GM18526 (cell line): ENCODE measurements around the gene ZEB2.

Experiments used
- POLR2A ChIP-seq: IDR thresholded peaks from 3 replicates; pipeline ENCODE4 v1.6.1; 2011; ENCODE audit not compliant: insufficient read length; ENCODE audit errors: extremely low read depth

ZEB2 gene

DNA sequence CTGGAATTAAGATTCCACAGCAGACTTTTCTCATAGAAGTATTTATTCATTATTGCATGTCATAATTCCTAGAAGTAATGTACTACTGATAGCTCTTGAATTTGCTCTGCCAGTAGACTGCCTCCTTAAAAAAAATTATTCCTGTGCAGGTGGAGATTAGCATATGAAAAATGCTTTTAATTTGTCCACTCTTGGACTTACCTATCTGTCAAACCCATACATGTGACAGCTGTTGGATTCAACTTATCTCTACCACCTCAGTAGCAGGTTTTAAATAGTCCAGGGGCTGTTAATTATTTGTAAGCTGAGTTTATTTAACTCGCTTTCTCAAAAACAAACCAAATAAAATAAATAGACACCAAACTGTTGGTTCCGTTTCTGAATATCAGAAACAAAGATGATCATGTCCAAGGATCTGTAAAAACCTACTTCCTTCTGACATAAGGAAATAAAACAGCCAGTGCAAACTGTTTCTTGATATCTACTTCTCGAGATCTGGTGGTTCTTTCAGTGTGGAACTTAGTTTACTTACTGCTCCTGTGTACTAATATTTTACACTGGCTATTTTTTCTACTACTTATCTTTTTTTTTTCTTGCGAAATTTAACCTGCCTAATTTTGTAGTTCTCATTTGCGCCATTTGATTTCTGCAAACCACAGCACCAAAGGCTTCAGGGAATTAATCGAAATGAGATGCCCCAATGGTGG is 44.2 kb downstream of the ZEB2 start:
- no peak for TF ChIP-seq POLR2A

DNA sequence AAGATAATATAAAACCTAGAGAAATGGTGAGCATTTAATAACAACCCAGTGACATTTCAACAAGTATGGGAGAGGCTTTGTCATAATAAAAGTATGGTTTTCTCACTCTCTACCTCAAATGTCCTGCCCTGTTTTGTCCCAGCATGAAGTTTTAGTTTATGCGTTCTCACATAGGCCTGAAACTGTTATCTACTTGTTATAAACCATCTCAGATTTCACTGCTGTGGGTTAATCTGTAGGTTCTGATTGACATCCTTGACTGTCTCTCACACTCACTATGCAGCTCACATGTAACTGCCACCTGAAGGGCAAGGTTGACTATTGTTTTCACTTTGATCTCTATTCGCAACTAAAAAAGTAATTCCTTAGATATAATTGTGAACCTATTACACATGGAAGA is 44.9 kb downstream of the ZEB2 start:
- TF ChIP-seq POLR2A: no peak

DNA sequence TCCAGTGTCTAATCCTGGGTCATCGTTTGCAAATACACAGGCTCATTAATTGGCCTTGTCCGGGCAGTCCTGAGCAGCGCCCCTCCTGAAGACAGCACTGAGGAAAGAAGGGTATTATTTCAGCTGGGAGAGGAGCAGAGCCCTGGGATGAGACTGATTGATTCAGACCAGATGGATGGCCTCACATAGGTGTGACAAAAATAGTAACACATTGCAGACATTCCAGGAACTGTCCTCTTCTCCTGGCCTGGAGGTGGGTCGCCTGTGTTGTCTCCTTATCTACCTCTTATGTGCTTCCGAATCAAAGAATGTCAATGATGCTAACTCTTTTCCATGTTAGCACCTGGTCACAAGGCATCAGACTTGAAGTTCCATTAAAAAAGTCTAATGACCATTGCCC is 45.9 kb downstream of the ZEB2 start:
- no peak for TF ChIP-seq POLR2A

DNA sequence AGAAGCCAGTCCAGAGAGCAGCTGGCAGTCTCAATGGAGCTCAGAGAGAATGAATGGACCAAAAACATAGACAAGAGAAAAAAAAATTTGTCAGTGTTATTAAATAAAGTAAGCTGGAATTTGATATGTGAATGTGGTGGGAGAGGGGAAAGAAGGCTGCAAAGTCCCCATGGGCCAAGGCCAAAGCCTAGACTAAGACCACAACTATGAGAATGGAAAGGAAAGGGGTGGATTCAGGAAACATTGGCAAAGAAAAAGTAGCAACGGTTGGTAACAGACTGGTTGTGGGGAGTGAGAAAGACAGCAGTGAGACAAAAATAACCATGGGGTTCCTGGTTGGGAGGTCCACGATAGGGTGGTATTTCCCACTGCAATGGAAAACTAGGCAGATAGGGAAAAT is 47.0 kb downstream of the ZEB2 start:
- TF ChIP-seq POLR2A: no peak

DNA sequence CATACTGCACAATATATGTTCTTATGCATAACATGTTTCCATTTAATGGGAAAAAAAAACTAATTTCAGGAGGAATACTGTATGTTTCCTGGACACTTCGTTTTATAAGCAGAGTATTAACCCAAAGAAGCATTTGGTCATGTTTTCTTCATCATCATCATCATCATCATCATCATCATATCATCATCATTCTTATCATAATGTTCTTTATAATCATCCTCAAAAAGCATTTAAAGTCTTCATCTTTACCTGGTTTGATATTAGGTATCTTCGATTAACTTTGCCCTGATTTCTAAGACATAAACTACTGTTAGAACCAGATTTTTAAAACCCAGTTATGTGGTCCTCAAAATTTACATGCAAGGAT is 47.9 kb downstream of the ZEB2 start:
- no peak for TF ChIP-seq POLR2A

DNA sequence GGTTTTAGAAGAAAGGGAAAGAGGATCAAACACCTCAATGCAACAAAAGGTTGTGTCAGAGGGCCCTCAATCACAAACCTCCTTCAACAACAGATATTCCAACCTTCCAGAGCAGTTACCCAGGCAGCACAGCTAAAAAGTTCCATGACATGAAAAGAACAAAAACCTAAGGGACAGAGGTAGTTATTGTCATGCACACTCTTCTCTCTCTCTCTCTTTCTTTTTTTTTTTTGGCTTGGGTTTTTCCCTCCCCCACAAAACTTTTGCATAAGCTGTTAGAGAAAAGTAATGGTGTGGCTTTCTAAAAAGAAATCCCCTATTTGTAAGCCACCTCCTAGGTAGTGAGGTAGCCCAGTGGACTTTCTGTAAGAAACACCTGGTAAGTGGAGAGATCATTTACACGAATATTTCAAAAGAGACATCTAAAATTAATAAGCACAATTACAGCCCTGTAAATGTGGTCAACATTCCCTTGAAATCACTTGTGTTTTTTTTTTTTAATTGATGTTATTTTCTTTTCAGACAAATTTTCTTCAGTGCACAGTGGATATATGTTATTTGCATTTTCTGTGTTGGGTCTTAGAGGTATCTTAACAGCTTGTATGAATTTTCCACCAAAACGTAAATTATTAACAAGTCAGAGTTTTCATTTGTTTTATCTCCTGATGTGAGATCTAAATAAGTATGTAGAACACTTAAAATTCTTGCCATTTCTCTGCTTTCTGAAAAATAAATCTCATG is 48.4 kb downstream of the ZEB2 start:
- no peak for TF ChIP-seq POLR2A

DNA sequence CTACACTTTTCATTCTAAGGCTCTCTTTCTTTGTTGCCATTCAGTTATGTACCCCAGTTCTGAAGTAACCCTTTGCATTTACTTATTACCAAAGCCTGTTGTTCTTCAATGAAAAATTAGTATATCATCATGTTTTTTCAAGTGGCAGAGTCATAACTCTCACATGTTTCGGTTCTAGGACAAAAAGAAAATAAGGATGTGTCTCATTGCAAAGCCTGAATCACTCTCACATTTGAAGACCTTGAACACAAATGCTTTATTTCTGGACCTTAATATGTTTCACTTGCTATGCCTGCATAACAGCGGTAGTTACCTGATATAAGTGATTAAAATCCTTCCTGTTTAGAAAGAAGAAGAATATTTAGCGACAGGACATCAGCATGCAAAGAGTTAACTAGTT is 49.1 kb downstream of the ZEB2 start:
- no peak for TF ChIP-seq POLR2A

DNA sequence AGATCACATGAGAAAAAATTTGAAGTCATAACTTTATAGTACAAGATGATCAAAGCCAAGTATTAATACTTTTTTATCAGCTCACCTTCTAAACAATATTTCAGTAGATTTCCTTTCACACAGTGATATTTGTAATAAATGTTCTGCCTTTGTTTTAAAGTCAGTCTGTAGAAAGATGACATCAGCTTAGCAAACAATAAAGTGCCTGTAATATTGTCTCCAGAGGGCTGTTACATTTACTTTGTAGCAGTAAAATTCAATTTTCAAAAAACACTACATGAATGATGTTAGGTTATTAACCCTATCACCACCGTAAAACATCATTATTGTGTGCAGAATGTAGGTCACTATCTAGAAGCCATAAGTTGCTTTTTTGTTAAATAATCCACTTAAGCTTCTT is 49.6 kb downstream of the ZEB2 start:
- TF ChIP-seq POLR2A: no peak

DNA sequence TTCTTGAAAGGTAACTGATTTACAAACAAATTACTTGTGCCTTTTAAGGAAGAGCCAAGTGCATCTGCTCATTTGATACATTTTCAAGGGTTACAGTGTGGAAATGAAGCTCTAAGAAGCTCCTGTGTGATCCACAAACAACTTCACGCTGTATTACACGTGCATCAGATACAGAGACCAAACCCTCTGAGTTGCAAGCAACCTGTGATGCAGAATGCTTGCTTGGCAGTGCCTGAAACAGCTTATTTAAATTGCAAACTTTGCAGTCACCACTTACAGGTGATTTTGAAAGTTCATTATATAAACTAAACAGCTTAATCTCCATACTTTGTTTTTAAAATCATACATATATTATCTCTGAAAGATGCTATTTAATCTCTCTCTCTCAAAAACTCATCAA is 50.1 kb downstream of the ZEB2 start:
- no peak for TF ChIP-seq POLR2A

DNA sequence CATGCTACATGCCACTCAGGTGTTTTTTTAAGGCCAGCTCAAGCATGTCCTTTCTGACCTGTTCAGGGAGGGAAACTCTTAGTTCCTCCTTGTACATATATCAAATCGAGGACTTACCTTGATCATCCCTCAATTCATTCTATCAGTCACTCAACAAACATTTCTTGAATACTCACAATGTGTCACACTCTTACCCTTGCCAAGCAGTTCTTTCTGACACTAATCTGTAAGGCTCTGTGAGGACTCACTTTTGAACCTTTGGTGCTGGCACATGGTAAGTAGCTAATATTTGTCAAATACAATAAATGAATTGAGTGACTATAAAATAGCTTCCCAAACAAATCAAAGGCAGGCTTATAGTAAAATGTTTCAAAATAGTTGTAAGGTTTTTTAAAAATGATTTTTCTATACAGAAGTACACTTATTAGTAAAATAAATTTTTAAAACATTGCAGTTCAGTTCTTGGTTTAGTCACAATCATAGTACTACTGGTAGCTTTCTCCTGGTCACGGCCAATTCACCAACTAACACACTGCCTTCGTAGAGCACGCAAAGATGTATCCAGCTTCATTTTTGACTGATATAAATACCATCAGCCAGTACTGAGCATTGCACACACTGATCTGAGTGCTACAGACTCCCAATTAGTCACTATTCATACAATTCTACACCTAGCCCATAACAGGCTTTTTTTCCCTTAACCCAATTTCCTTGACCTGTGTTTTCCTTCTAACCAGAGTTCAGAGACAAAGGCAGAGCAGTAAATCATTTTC is 50.9 kb downstream of the ZEB2 start:
- no peak for TF ChIP-seq POLR2A

DNA sequence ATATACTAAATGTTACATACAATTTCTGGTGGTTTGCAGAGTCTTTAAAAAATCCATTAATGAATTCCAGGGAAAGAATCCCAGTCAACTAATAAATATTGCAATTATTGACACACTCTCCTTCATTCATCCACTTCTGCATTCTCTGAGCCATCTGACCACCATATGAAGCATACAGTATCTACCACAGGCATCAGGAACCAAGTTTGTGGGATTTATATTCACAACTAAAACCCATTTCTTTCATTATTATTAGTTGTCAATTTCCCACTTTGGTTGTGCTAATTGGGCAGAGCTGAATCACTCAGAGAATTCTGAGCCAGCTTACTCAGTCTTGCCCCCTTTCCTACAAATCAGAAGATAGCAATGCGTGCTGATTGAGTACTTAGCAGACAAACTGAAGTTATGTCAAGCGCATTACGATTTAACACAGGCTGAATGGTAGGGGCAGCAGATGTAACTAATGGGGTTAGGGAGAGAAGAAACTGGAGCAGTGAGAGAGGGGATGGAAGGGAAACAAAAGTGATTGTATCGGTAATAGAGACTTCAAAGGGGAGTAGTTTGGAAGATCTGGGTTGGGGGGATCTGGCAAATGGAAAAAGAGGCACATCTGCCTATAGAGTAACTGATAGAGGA is 52.3 kb downstream of the ZEB2 start:
- no peak for TF ChIP-seq POLR2A

DNA sequence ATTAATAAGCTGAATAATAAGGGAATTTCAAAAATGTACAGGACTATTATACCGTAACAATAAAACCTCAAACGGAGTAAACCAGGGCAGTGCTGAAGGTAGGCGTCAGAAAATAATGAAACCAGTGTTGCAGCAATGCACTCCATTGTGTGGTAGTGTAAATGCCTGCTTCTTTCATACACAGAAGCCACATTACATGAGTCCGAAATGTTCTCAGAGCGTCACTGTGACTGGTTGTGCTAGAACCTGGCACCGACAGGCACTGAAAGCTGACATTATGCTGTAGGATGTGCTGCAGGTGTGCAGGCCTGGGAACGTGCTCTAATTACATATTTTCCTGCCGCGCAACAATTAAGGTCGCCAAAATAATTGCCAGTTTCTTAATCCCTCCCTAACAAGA is 53.3 kb downstream of the ZEB2 start:
- TF ChIP-seq POLR2A: no peak

DNA sequence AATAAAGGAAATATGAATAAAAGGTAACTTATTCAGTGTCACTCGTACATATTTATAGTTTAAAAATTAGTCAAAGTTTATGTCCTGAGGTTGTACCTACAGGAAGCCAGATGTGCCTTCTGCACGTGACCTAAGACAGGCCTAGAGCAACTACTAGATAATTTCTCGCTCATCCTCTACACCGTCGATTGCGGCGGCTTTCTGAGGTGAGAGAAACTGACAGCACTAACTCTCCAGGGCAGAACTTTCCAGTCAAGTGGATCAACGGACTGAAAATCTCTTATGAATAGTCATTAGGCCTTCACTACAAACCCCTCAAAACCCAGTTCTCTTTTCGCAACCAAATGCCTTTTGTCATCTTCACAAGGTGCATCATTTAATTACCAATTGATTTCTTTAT is 54.2 kb downstream of the ZEB2 start:
- TF ChIP-seq POLR2A: no peak

DNA sequence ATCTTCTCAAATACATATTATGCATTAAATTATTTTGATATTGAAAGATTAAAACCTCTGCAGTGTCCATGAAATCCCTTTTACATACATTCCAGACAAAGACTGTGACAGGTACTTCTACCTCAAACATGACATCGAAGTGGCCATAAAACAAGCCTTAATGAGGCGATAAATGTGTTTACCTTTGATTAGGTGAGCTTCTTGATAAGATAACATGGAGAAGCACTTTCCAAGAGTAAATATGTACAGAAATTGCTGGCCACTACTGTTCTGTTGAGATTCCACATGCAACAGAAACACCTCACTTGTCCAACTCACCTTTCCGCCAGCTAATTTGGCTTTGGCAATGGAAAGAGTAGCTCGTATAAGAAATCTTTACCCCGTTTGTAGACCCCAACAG is 55.2 kb downstream of the ZEB2 start:
- no peak for TF ChIP-seq POLR2A

DNA sequence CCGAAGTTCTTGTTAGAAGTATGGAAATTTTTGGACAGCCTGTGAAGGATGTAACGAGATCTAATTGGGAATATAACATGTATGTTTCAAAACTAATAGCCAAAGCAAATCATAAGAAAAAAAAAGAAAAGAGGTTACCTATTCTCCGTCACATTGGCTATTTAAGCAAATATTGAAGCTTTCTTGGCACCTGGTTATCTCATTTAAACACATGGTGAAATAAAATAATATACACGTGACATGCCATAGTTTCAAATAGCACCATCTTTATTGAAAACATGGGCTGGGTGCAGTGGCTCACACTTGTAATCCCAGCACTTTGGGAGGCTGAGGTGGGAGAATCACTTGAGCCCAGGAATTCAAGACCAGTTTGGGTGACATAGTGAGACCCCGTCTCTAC is 56.7 kb downstream of the ZEB2 start:
- TF ChIP-seq POLR2A: no peak

DNA sequence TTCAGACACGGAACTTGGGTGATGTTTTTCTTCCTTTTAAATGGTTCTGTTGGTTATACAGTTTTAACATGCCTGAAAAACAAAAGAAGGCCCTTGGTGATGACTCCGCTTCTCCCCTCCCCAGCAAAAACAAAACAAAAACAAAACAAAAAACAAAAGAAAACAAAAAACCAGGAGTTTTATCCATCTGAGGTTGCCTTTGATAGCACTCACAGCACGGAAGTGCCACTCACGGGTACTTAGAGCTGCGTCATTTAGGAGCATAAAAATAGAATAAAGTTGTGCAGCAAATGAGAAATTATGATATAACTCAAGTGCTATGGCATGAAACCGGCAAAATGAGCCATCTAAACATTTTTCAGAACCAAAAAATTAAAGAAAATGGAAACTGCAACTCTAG is 57.7 kb downstream of the ZEB2 start:
- no peak for TF ChIP-seq POLR2A
